ENCODE data around the gene SMIM20.

The SMIM20 gene

GRCh38 chr4:25913056-25913850 is 767 bp upstream of the SMIM20 start:
- ChIA-PET CTCF (no interaction called here), POLR2A (ENCODE audit: low non-redundant PET) (interaction anchor here (0.5 kb wide), 1 partner anchor 12 kb away, joined by 3 read pairs; no protein-coding TSS in a partner anchor)
- DNase-seq (ENCODE audit: low spot score): no peak
- peak overlapping the region; percentile 85 for H3K27ac ChIP-seq
- no peak for TF ChIP-seq CTCF (conservative IDR thresholded peaks at IDR 0.05; ENCODE audit: low read depth)

GRCh38 chr4:25914670-25915352 is 791 bp downstream of the SMIM20 start:
- no peak for TF ChIP-seq CTCF (conservative IDR thresholded peaks at IDR 0.05; ENCODE audit: low read depth)
- DNase-seq (ENCODE audit: low spot score): no peak
- peak overlapping the region; percentile 85 for H3K27ac ChIP-seq
- CTCF ChIA-PET: interaction anchor here (0.7 kb wide), 1 partner anchor 50 kb away, joined by 6 read pairs; no protein-coding TSS in a partner anchor
- POLR2A ChIA-PET (ENCODE audit: low non-redundant PET): no interaction called here

GRCh38 chr4:25915353-25915705 is 1.3 kb downstream of the SMIM20 start:
- POLR2A ChIA-PET (ENCODE audit: low non-redundant PET): interaction anchor here (0.6 kb wide), 1 partner anchor 32 kb away, joined by 3 read pairs; no protein-coding TSS in a partner anchor
- no peak for DNase-seq (ENCODE audit: low spot score)
- no peak overlapping the region for H3K27ac ChIP-seq
- CTCF ChIA-PET: no interaction called here
- no peak for TF ChIP-seq CTCF (conservative IDR thresholded peaks at IDR 0.05; ENCODE audit: low read depth)

- no peak for DNase-seq (ENCODE audit: low spot score)
- no peak overlapping the region for H3K27ac ChIP-seq
- TF ChIP-seq CTCF (conservative IDR thresholded peaks at IDR 0.05; ENCODE audit: low read depth): no peak
- ChIA-PET POLR2A (ENCODE audit: low non-redundant PET) (no interaction called here), CTCF (no interaction called here)
These were observed 2.9 kb downstream of the SMIM20 start for GRCh38 chr4:25916870-25917269.

- ChIA-PET CTCF (no interaction called here), POLR2A (ENCODE audit: low non-redundant PET) (no interaction called here)
- no peak for DNase-seq (ENCODE audit: low spot score)
- H3K27ac ChIP-seq: no peak overlapping the region
- no peak for TF ChIP-seq CTCF (conservative IDR thresholded peaks at IDR 0.05; ENCODE audit: low read depth)
These were observed 5.7 kb downstream of the SMIM20 start for GRCh38 chr4:25919676-25920075.

- H3K27ac ChIP-seq: no peak overlapping the region
- ChIA-PET CTCF (no interaction called here), POLR2A (ENCODE audit: low non-redundant PET) (no interaction called here)
- no peak for DNase-seq (ENCODE audit: low spot score)
- no peak for TF ChIP-seq CTCF (conservative IDR thresholded peaks at IDR 0.05; ENCODE audit: low read depth)
These were observed 7.9 kb downstream of the SMIM20 start for GRCh38 chr4:25921922-25922321.

Data from RWPE1 (cell line).